HepG2 (cell line): ENCODE measurements around the gene SPATA33. TPM values are rescaled to one million over a fixed set of nuclear protein-coding genes. Genes with fewer than 3 reads are reported as not detected.
A peak's percentile ranks its signal among the peaks of the same experiment; 100 is the strongest.

Experiments used
- CREB1 ChIP-seq, 2 experiments: fragments of 450-650 bp in 1 of 2; IDR thresholded peaks; 2 replicates each; pipeline ENCODE4 v1.6.1; 2016 to 2017; ENCODE audit warnings: control low read depth in 1 of 2, mild to moderate bottlenecking in 1 of 2, missing compliant biosample characterization in 1 of 2, missing genetic modification characterization in 1 of 2
- FOXA1 ChIP-seq, 2 experiments: fragments of 450-650 bp in 1 of 2; sonication (generic) in 1 of 2; formaldehyde crosslinking in 1 of 2; IDR thresholded peaks; 2 replicates each; pipeline versions ENCODE4 v1.4.0 to v1.6.1; 2016 to 2020; ENCODE audit warnings: missing genetic modification reagents in 1 of 2
- FOXK1 ChIP-seq: sonication (generic); formaldehyde crosslinking; IDR thresholded peaks from 2 replicates; pipeline ENCODE4 v1.4.0; 2020; ENCODE audit warnings: low read depth, missing genetic modification reagents, borderline replicate concordance
- HMGXB4 ChIP-seq, 2 experiments: sonication (generic) in 1 of 2; formaldehyde crosslinking in 1 of 2; IDR thresholded peaks; 2 replicates each; pipeline versions ENCODE4 v1.4.0 to v1.6.1; 2018 to 2020; ENCODE audit warnings: missing genetic modification reagents in 2 of 2, borderline replicate concordance in 1 of 2, low read depth in 1 of 2, mild to moderate bottlenecking in 1 of 2, missing biosample characterization in 1 of 2
- HOXA3 ChIP-seq: sonication (generic); formaldehyde crosslinking; IDR thresholded peaks from 2 replicates; pipeline ENCODE4 v1.5.0; 2020; ENCODE audit warnings: missing genetic modification reagents
- KLF9 ChIP-seq: IDR thresholded peaks from 2 replicates; pipeline ENCODE4 v1.6.1; 2016; ENCODE audit warnings: low read depth
- MAX ChIP-seq: IDR thresholded peaks from 2 replicates; pipeline ENCODE4 v1.6.1; 2012; ENCODE audit warnings: inconsistent platforms
- PHF21A ChIP-seq: sonication (generic); formaldehyde crosslinking; IDR thresholded peaks from 2 replicates; pipeline ENCODE4 v1.5.0; 2020; ENCODE audit warnings: mild to moderate bottlenecking, missing genetic modification reagents
- POLR2AphosphoS2 ChIP-seq: IDR thresholded peaks from 2 replicates; pipeline ENCODE4 v1.6.1; 2011; ENCODE audit warnings: low read depth, low read length, improper control_type of control experiment
- SIN3A ChIP-seq: IDR thresholded peaks from 2 replicates; pipeline ENCODE4 v1.6.1; 2011; ENCODE audit warnings: low read depth, mild to moderate bottlenecking, control low read depth, low read length, borderline replicate concordance
- XBP1 ChIP-seq: sonication (generic); formaldehyde crosslinking; IDR thresholded peaks from 2 replicates; pipeline ENCODE4 v1.5.0; 2020; ENCODE audit warnings: missing genetic modification reagents
- YY1 ChIP-seq: IDR thresholded peaks from 2 replicates; pipeline ENCODE4 v1.6.1; 2011; ENCODE audit warnings: low read length, low read depth, moderate library complexity, mild to moderate bottlenecking; ENCODE audit not compliant: insufficient read depth, insufficient replicate concordance
- ZBED4 ChIP-seq: sonication (generic); formaldehyde crosslinking; IDR thresholded peaks from 2 replicates; pipeline ENCODE4 v1.4.0; 2020; ENCODE audit warnings: missing genetic modification reagents, borderline replicate concordance
- ZFP36L2 ChIP-seq: sonication (generic); formaldehyde crosslinking; IDR thresholded peaks from 2 replicates; pipeline ENCODE4 v1.4.0; 2020; ENCODE audit warnings: missing genetic modification reagents
- ZFP91 ChIP-seq: sonication (generic); formaldehyde crosslinking; IDR thresholded peaks from 2 replicates; pipeline ENCODE4 v1.9.0; 2022; ENCODE audit warnings: missing genetic modification reagents, mild to moderate bottlenecking, borderline replicate concordance
- ZKSCAN8 ChIP-seq: IDR thresholded peaks from 2 replicates; pipeline ENCODE4 v1.6.1; 2016; ENCODE audit warnings: borderline replicate concordance, missing genetic modification reagents, missing compliant biosample characterization
- ZNF296 ChIP-seq: sonication (generic); formaldehyde crosslinking; conservative IDR thresholded peaks from 2 replicates; pipeline ENCODE4 v1.5.0; 2020; ENCODE audit warnings: mild to moderate bottlenecking, missing genetic modification reagents
- ZNF451 ChIP-seq: sonication (generic); formaldehyde crosslinking; IDR thresholded peaks from 2 replicates; pipeline ENCODE4 v1.5.0; 2020; ENCODE audit warnings: mild to moderate bottlenecking, missing genetic modification reagents
- ZNF563 ChIP-seq: sonication (generic); formaldehyde crosslinking; IDR thresholded peaks from 2 replicates; pipeline ENCODE4 v1.8.0; 2022; ENCODE audit warnings: mild to moderate bottlenecking, moderate library complexity, missing genetic modification reagents
- ZNF580 ChIP-seq: IDR thresholded peaks from 2 replicates; pipeline ENCODE4 v1.6.1; 2016; ENCODE audit warnings: low read depth, borderline replicate concordance
- ZNF674 ChIP-seq: sonication (generic); formaldehyde crosslinking; IDR thresholded peaks from 2 replicates; pipeline ENCODE4 v1.5.0; 2020; ENCODE audit warnings: low read depth, mild to moderate bottlenecking, missing genetic modification reagents
- ZNF761 ChIP-seq: sonication (generic); formaldehyde crosslinking; conservative IDR thresholded peaks from 2 replicates; pipeline ENCODE4 v1.4.0; 2020; ENCODE audit warnings: mild to moderate bottlenecking, missing genetic modification reagents
- polyA plus RNA-seq, 8 experiments: library from polyadenylated mRNA; depleted of rRNA in 3 of 8; stranded (reverse) in 7 of 8; unstranded in 1 of 8; fragments of >200 nt; fragmentation: Illumina TruSeq in 4 of 8; extraction: Trizol in 4 of 8; gene quantifications; 2 replicates each; pipeline versions ENCODE4 v1.2.1 to v1.2.3, GENCODE V29; 2011 to 2016; ENCODE audit warnings: low read depth in 4 of 8, missing spikeins in 1 of 8, mixed read lengths in 1 of 8; ENCODE audit not compliant: insufficient read depth in 1 of 8
- total RNA-seq, 5 experiments: library from RNA; depleted of rRNA; stranded (reverse); fragments of >200 nt; fragmentation: Illumina TruSeq; extraction: Trizol; gene quantifications; 2 replicates each; pipeline ENCODE4 v1.2.3, GENCODE V29; 2016; ENCODE audit warnings: low read depth in 1 of 5

The SPATA33 gene
- total and polyA plus RNA-seq, 2 of the 13 experiments (the other 11 are each of a cell fraction or from before 2014, with no cell fraction given), result 5.7 to 11.0 TPM

GRCh38 chr16:89615596-89616090 is 42.0 kb upstream of the SPATA33 start (continued):
- no peak for TF ChIP-seq ZBED4 (CRISPR knock-in tag)
- no peak for TF ChIP-seq SIN3A
- 0 out of 2 replicates have a peak, but pooled peaks have one; percentile 63 for TF ChIP-seq ZNF761 (CRISPR knock-in tag)
- TF ChIP-seq MAX, result no peak
- no peak for TF ChIP-seq CREB1 (IDR thresholded peaks at IDR 0.05)
- no peak for TF ChIP-seq CREB1 (CRISPR knock-in tag; IDR thresholded peaks at IDR 0.05)
- peak; percentile 47 for TF ChIP-seq YY1
- no peak for TF ChIP-seq FOXA1 (IDR thresholded peaks at IDR 0.05)
- peak; percentile 37 for TF ChIP-seq FOXA1 (CRISPR knock-in tag; IDR thresholded peaks at IDR 0.05)
- TF ChIP-seq PHF21A, result no peak
- TF ChIP-seq ZNF451, result no peak
- 0 out of 2 replicates have a peak, but pooled peaks have one; percentile 45 for TF ChIP-seq ZNF580
- TF ChIP-seq ZKSCAN8 (CRISPR knock-in tag), result no peak
- no peak for TF ChIP-seq ZFP36L2
- TF ChIP-seq HMGXB4 (CRISPR knock-in tag; IDR thresholded peaks at IDR 0.05; ENCODE audit: borderline replicate concordance in 1 of 2, low read depth in 1 of 2), result peak; percentile 77 to 79
- peak; percentile 30; the same call in 1 of the 2 replicates for TF ChIP-seq FOXK1 (CRISPR knock-in tag)
- TF ChIP-seq XBP1, result no peak
- TF ChIP-seq POLR2AphosphoS2, result no peak
- 0 out of 2 replicates have a peak, but pooled peaks have one; percentile 60 for TF ChIP-seq ZNF674 (CRISPR knock-in tag)
- 0 out of 2 replicates have a peak, but pooled peaks have one; percentile 47 for TF ChIP-seq ZNF563 (CRISPR knock-in tag)
- TF ChIP-seq KLF9 (CRISPR knock-in tag), result no peak
- peak; percentile 57; the same call in 1 of the 2 replicates for TF ChIP-seq ZFP91 (CRISPR knock-in tag)
- peak; percentile 54; the same call in 1 of the 2 replicates for TF ChIP-seq HOXA3 (CRISPR knock-in tag)
- TF ChIP-seq ZNF296 (CRISPR knock-in tag), result no peak
